Activated CD8-positive, alpha-beta T cell treated with anti-CD3 and anti-CD28 coated beads, Interleukin-2, amount 10 ng/mL, durations not matched to agents 7 days and 5 days (primary cell): ENCODE measurements around the gene SGPL1. TPM values are rescaled to one million over a fixed set of nuclear protein-coding genes. Genes with fewer than 3 reads are reported as not detected.

ENCODE experiments used
- ATAC-seq: fragments of 150-1000 bp; cut with Tn5 transposase; one replicate; pipeline ENCODE4 v1.10.0; 2021; ENCODE audit warnings: moderate library complexity
- CTCF ChIA-PET: fragments of 350-600 bp; sonication (Branson Sonifier 250); formaldehyde crosslinking; loops from one replicate; lab custom pipeline; 2021; ENCODE audit warnings: antibody characterized with exemption; lab: Charles Lee
- POLR2A ChIA-PET: fragments of 350-600 bp; sonication (Branson Sonifier 250); formaldehyde crosslinking; loops from one replicate; lab custom pipeline; 2021; ENCODE audit warnings: antibody characterized with exemption; lab: Charles Lee
- DNase-seq: peaks from one replicate; pipeline ENCODE4 v3.0.0-alpha.2; 2020
- H3K27ac Mint-ChIP-seq: one replicate; pipeline ENCODE4 v1.8.0; 2021; ENCODE audit warnings: mild to moderate bottlenecking, mixed read lengths
- H3K27me3 Mint-ChIP-seq: one replicate; pipeline ENCODE4 v1.8.0; 2021; ENCODE audit warnings: low read depth, mixed read lengths
- H3K36me3 Mint-ChIP-seq: one replicate; pipeline ENCODE4 v1.8.0; 2021; ENCODE audit warnings: low read depth, mixed read lengths
- H3K4me1 Mint-ChIP-seq: one replicate; pipeline ENCODE4 v1.8.0; 2021; ENCODE audit warnings: low read depth, mixed read lengths
- H3K4me3 Mint-ChIP-seq: one replicate; pipeline ENCODE4 v1.8.0; 2021; ENCODE audit warnings: mild to moderate bottlenecking, mixed read lengths
- H3K9me3 Mint-ChIP-seq: one replicate; pipeline ENCODE4 v1.8.0; 2022; ENCODE audit warnings: mixed read lengths; ENCODE audit not compliant: insufficient read depth
- total RNA-seq, 2 experiments: library from RNA; stranded (reverse); gene quantifications; one replicate each; pipeline ENCODE4 v1.2.3, GENCODE V29; 2021

The SGPL1 gene
- total RNA-seq, 2 experiments from 2014 or later, result 22.2 to 28.0 TPM

- Mint-ChIP-seq H3K4me3 (no peak overlapping the region), H3K27ac (no peak overlapping the region), H3K9me3 (no peaks in the 10 kb centered on the region), H3K36me3 (peaks cover 6% of the 10 kb centered on the region), H3K27me3 (no peaks in the 10 kb centered on the region), H3K4me1 (peaks cover 12% of the 10 kb centered on the region)
- CTCF ChIA-PET, result interaction anchor here (0.9 kb wide), 1 partner anchor 11 kb away, joined by 3 read pairs; no protein-coding TSS in a partner anchor
- POLR2A ChIA-PET, result no interaction called here
- no peak for DNase-seq
- ATAC-seq, result no peak
Observed at GRCh38 chr10:70866424-70866823, 50.7 kb downstream of the SGPL1 start.

GRCh38 chr10:70872291-70872690, 56.5 kb downstream of the SGPL1 start:
- H3K4me3 Mint-ChIP-seq, result no peak overlapping the region
- ATAC-seq (no peak), DNase-seq (no peak)
- ChIA-PET CTCF (interaction anchor here (0.6 to 1.3 kb wide), 5 partner anchors 8 to 313 kb away, joined by 3 read pairs; no protein-coding TSS in a partner anchor), POLR2A (no interaction called here)
- H3K27ac Mint-ChIP-seq, result no peak overlapping the region
- H3K4me1 Mint-ChIP-seq, result no peaks in the 10 kb centered on the region
- no peaks in the 10 kb centered on the region for H3K9me3 Mint-ChIP-seq
- H3K27me3 Mint-ChIP-seq, result no peaks in the 10 kb centered on the region
- H3K36me3 Mint-ChIP-seq, result peaks cover under 1% of the 10 kb centered on the region

- H3K4me3 Mint-ChIP-seq, result no peak overlapping the region
Observed at GRCh38 chr10:70874061-70874460, 58.3 kb downstream of the SGPL1 start.

GRCh38 chr10:70879207-70879606, 63.5 kb downstream of the SGPL1 start:
- Mint-ChIP-seq H3K4me1 (peaks cover 2% of the 10 kb centered on the region), H3K9me3 (no peaks in the 10 kb centered on the region)

More at GRCh38 chr10:70874061-70874460, 58.3 kb downstream of the SGPL1 start:
- ChIA-PET CTCF (no interaction called here), POLR2A (no interaction called here)
- no peaks in the 10 kb centered on the region for H3K27me3 Mint-ChIP-seq
- H3K36me3 Mint-ChIP-seq, result peaks cover 3% of the 10 kb centered on the region
- no peak overlapping the region for H3K27ac Mint-ChIP-seq
- no peaks in the 10 kb centered on the region for H3K9me3 Mint-ChIP-seq
- ATAC-seq, result no peak
- no peak for DNase-seq
- H3K4me1 Mint-ChIP-seq, result no peaks in the 10 kb centered on the region

GRCh38 chr10:70880077-70880534, 64.4 kb downstream of the SGPL1 start:
- CTCF ChIA-PET, result interaction anchor here (0.7 to 7.2 kb wide), 7 partner anchors 7 to 329 kb away, joined by 3 to 38 read pairs (median 4); partner anchors contain the start of gene SGPL1
- Mint-ChIP-seq H3K27ac (no peak overlapping the region), H3K27me3 (no peaks in the 10 kb centered on the region), H3K9me3 (no peaks in the 10 kb centered on the region), H3K4me1 (peaks cover 2% of the 10 kb centered on the region), H3K36me3 (peaks cover 15% of the 10 kb centered on the region), H3K4me3 (no peak overlapping the region)
- POLR2A ChIA-PET, result interaction anchor here (0.8 kb wide), 1 partner anchor 7 kb away, joined by 4 read pairs; no protein-coding TSS in a partner anchor
- DNase-seq, result peak; percentile 84
- ATAC-seq, result peak; percentile 89

More at GRCh38 chr10:70879207-70879606, 63.5 kb downstream of the SGPL1 start:
- Mint-ChIP-seq H3K4me3 (no peak overlapping the region), H3K27ac (no peak overlapping the region), H3K36me3 (peaks cover 9% of the 10 kb centered on the region), H3K27me3 (no peaks in the 10 kb centered on the region)
- ChIA-PET POLR2A (interaction anchor here (0.7 to 0.8 kb wide), 2 partner anchors 8 to 140 kb away, joined by 3 to 4 read pairs; no protein-coding TSS in a partner anchor), CTCF (interaction anchor here (0.7 to 7.2 kb wide), 5 partner anchors 8 to 328 kb away, joined by 3 to 38 read pairs (median 6); partner anchors contain the start of gene SGPL1)
- ATAC-seq (no peak), DNase-seq (no peak)

GRCh38 chr10:70884741-70885140, 69.0 kb downstream of the SGPL1 start:
- CTCF ChIA-PET, result no interaction called here
- Mint-ChIP-seq H3K9me3 (no peaks in the 10 kb centered on the region), H3K4me1 (peaks cover 16% of the 10 kb centered on the region), H3K36me3 (peaks cover 17% of the 10 kb centered on the region), H3K4me3 (no peak overlapping the region), H3K27me3 (no peaks in the 10 kb centered on the region), H3K27ac (peak overlapping the region; percentile 12)
- DNase-seq (no peak), ATAC-seq (no peak)
- POLR2A ChIA-PET, result no interaction called here

GRCh38 chr10:70885481-70885880, 69.7 kb downstream of the SGPL1 start:
- Mint-ChIP-seq H3K4me1 (peaks cover 15% of the 10 kb centered on the region), H3K27ac (no peak overlapping the region), H3K27me3 (no peaks in the 10 kb centered on the region), H3K4me3 (no peak overlapping the region), H3K36me3 (peaks cover 15% of the 10 kb centered on the region), H3K9me3 (no peaks in the 10 kb centered on the region)
- DNase-seq (no peak), ATAC-seq (no peak)
- ChIA-PET POLR2A (no interaction called here), CTCF (interaction anchor here (1.4 to 2.1 kb wide), 2 partner anchors 66 to 326 kb away, joined by 3 to 7 read pairs; no protein-coding TSS in a partner anchor)

- H3K4me3 Mint-ChIP-seq, result no peak overlapping the region
- no peak for DNase-seq
- ChIA-PET CTCF (interaction anchor here (1.4 to 2.1 kb wide), 4 partner anchors 9 to 327 kb away, joined by 3 to 7 read pairs (median 4); no protein-coding TSS in a partner anchor), POLR2A (no interaction called here)
- H3K27ac Mint-ChIP-seq, result no peak overlapping the region
- H3K9me3 Mint-ChIP-seq, result no peaks in the 10 kb centered on the region
- peaks cover 15% of the 10 kb centered on the region for H3K4me1 Mint-ChIP-seq
- no peak for ATAC-seq
- no peaks in the 10 kb centered on the region for H3K27me3 Mint-ChIP-seq
- peaks cover 15% of the 10 kb centered on the region for H3K36me3 Mint-ChIP-seq
Observed at GRCh38 chr10:70885931-70886903, 70.5 kb downstream of the SGPL1 start.

- ChIA-PET CTCF (interaction anchor here (0.9 to 2.1 kb wide), 6 partner anchors 10 to 426 kb away, joined by 3 to 7 read pairs (median 4); no protein-coding TSS in a partner anchor), POLR2A (interaction anchor here (0.5 to 1.8 kb wide), 3 partner anchors 8 to 70 kb away, joined by 3 to 8 read pairs (median 4); no protein-coding TSS in a partner anchor)
- Mint-ChIP-seq H3K36me3 (peaks cover 15% of the 10 kb centered on the region), H3K27ac (peak overlapping the region; percentile 82), H3K9me3 (no peaks in the 10 kb centered on the region), H3K4me1 (peaks cover 15% of the 10 kb centered on the region), H3K4me3 (peak overlapping the region; percentile 74), H3K27me3 (no peaks in the 10 kb centered on the region)
- ATAC-seq (no peak), DNase-seq (no peak)
Observed at GRCh38 chr10:70886921-70887665, 71.3 kb downstream of the SGPL1 start.

GRCh38 chr10:70887804-70888800, 72.4 kb downstream of the SGPL1 start, which contains the start of gene PCBD1:
TSS of gene PCBD1 (minus strand) at chr10:70888565. CDS start at chr10:70888533, 32 bp downstream.
- ATAC-seq, result peak; percentile 89
- Mint-ChIP-seq H3K4me3 (peak within 1 kb of the TSS; percentile 80), H3K36me3 (peaks cover 15% of the 10 kb centered on the region), H3K27me3 (no peaks in the 10 kb centered on the region), H3K27ac (peak within 1 kb of the TSS; percentile 92), H3K4me1 (peaks cover 18% of the 10 kb centered on the region), H3K9me3 (no peaks in the 10 kb centered on the region)
- CTCF ChIA-PET, result interaction anchor here (0.6 to 2.1 kb wide), 7 partner anchors 11 to 427 kb away, joined by 3 to 7 read pairs (median 4); partner anchors contain the start of gene SGPL1
- POLR2A ChIA-PET, result interaction anchor here (0.5 to 1.8 kb wide), 4 partner anchors 9 to 350 kb away, joined by 3 to 8 read pairs (median 4); no protein-coding TSS in a partner anchor
- peak; percentile 82 for DNase-seq
